ENCODE data around the gene PTMS.

The PTMS gene

GRCh38 chr12:6771509-6772330, 5.6 kb downstream of the PTMS start:
- Histone ChIP-seq H3K4me1 (ENCODE audit: control insufficient read depth in 2 of 2, insufficient read depth in 2 of 2, low read length in 2 of 2) (peaks cover 26 to 31% of the 10 kb centered on the region in 2 donors), H3K4me3 (ENCODE audit: low read length in 2 of 2) (no peak overlapping the region), H3K9ac (ENCODE audit: low read depth in 1 of 2, low read length in 2 of 2) (no peak overlapping the region), H3K27me3 (ENCODE audit: control insufficient read depth in 2 of 2, insufficient read depth in 2 of 2, low read length in 2 of 2) (peaks cover 0 to 2% of the 10 kb centered on the region in 2 donors), H3K27ac (ENCODE audit: low read depth in 2 of 2, low read length in 2 of 2) (peak overlapping the region in 1 of 2 donors; percentile 58), H3K36me3 (ENCODE audit: control insufficient read depth in 2 of 2, insufficient read depth in 2 of 2, low read length in 2 of 2) (peaks cover 0 to 2% of the 10 kb centered on the region in 2 donors), H3K9me3 (ENCODE audit: control insufficient read depth in 2 of 2, low read length in 2 of 2) (no peaks in the 10 kb centered on the region)

GRCh38 chr12:6772331-6772695, 6.2 kb downstream of the PTMS start, which contains the start of gene LAG3:
LAG3 (plus strand) TSS chr12:6772520; CDS start chr12:6772853, 333 bp downstream.
- H3K9me3 ChIP-seq (ENCODE audit: control insufficient read depth in 2 of 2, low read length in 2 of 2) = no peaks in the 10 kb centered on the region
- peak within 1 kb of the TSS in 1 of 2 donors; percentile 58 for H3K27ac ChIP-seq (ENCODE audit: low read depth in 2 of 2, low read length in 2 of 2)
- peaks cover 0 to 2% of the 10 kb centered on the region in 2 donors for H3K36me3 ChIP-seq (ENCODE audit: control insufficient read depth in 2 of 2, insufficient read depth in 2 of 2, low read length in 2 of 2)
- peaks cover 26 to 31% of the 10 kb centered on the region in 2 donors for H3K4me1 ChIP-seq (ENCODE audit: control insufficient read depth in 2 of 2, insufficient read depth in 2 of 2, low read length in 2 of 2)
- peaks cover 0 to 2% of the 10 kb centered on the region in 2 donors for H3K27me3 ChIP-seq (ENCODE audit: control insufficient read depth in 2 of 2, insufficient read depth in 2 of 2, low read length in 2 of 2)
- H3K4me3 ChIP-seq (ENCODE audit: low read length in 2 of 2) = peak within 1 kb of the TSS; percentile 2 to 53
- no peak within 1 kb of the TSS for H3K9ac ChIP-seq (ENCODE audit: low read depth in 1 of 2, low read length in 2 of 2)

- H3K4me3 ChIP-seq (ENCODE audit: low read length in 2 of 2) = peak overlapping the region; percentile 2 to 53
- peak overlapping the region in 1 of 2 donors; percentile 58 for H3K27ac ChIP-seq (ENCODE audit: low read depth in 2 of 2, low read length in 2 of 2)
- peaks cover 0 to 2% of the 10 kb centered on the region in 2 donors for H3K36me3 ChIP-seq (ENCODE audit: control insufficient read depth in 2 of 2, insufficient read depth in 2 of 2, low read length in 2 of 2)
- peaks cover 21 to 26% of the 10 kb centered on the region in 2 donors for H3K4me1 ChIP-seq (ENCODE audit: control insufficient read depth in 2 of 2, insufficient read depth in 2 of 2, low read length in 2 of 2)
- no peak overlapping the region for H3K9ac ChIP-seq (ENCODE audit: low read depth in 1 of 2, low read length in 2 of 2)
- H3K27me3 ChIP-seq (ENCODE audit: control insufficient read depth in 2 of 2, insufficient read depth in 2 of 2, low read length in 2 of 2) = peaks cover 0 to 2% of the 10 kb centered on the region in 2 donors
- H3K9me3 ChIP-seq (ENCODE audit: control insufficient read depth in 2 of 2, low read length in 2 of 2) = no peaks in the 10 kb centered on the region
These were observed 6.8 kb downstream of the PTMS start for GRCh38 chr12:6772726-6773589.

- Histone ChIP-seq H3K36me3 (ENCODE audit: control insufficient read depth in 2 of 2, insufficient read depth in 2 of 2, low read length in 2 of 2) (peaks cover 0 to 2% of the 10 kb centered on the region in 2 donors), H3K9me3 (ENCODE audit: control insufficient read depth in 2 of 2, low read length in 2 of 2) (no peaks in the 10 kb centered on the region), H3K4me1 (ENCODE audit: control insufficient read depth in 2 of 2, insufficient read depth in 2 of 2, low read length in 2 of 2) (peaks cover 18 to 21% of the 10 kb centered on the region in 2 donors), H3K4me3 (ENCODE audit: low read length in 2 of 2) (peak overlapping the region; percentile 2 to 53), H3K9ac (ENCODE audit: low read depth in 1 of 2, low read length in 2 of 2) (peak overlapping the region in 1 of 2 donors; percentile 1), H3K27ac (ENCODE audit: low read depth in 2 of 2, low read length in 2 of 2) (peak overlapping the region in 1 of 2 donors; percentile 5), H3K27me3 (ENCODE audit: control insufficient read depth in 2 of 2, insufficient read depth in 2 of 2, low read length in 2 of 2) (peaks cover 0 to 2% of the 10 kb centered on the region in 2 donors)
These were observed 7.6 kb downstream of the PTMS start for GRCh38 chr12:6773590-6774351.

GRCh38 chr12:6774499-6775062, 8.4 kb downstream of the PTMS start:
- no peaks in the 10 kb centered on the region for H3K9me3 ChIP-seq (ENCODE audit: control insufficient read depth in 2 of 2, low read length in 2 of 2)
- H3K4me3 ChIP-seq (ENCODE audit: low read length in 2 of 2) = no peak overlapping the region
- peak overlapping the region in 1 of 2 donors; percentile 38 for H3K27ac ChIP-seq (ENCODE audit: low read depth in 2 of 2, low read length in 2 of 2)
- peaks cover 19 to 20% of the 10 kb centered on the region in 2 donors for H3K4me1 ChIP-seq (ENCODE audit: control insufficient read depth in 2 of 2, insufficient read depth in 2 of 2, low read length in 2 of 2)
- peaks cover 0 to 2% of the 10 kb centered on the region in 2 donors for H3K36me3 ChIP-seq (ENCODE audit: control insufficient read depth in 2 of 2, insufficient read depth in 2 of 2, low read length in 2 of 2)
- peaks cover 0 to 2% of the 10 kb centered on the region in 2 donors for H3K27me3 ChIP-seq (ENCODE audit: control insufficient read depth in 2 of 2, insufficient read depth in 2 of 2, low read length in 2 of 2)
- peak overlapping the region in 1 of 2 donors; percentile 8 for H3K9ac ChIP-seq (ENCODE audit: low read depth in 1 of 2, low read length in 2 of 2)

GRCh38 chr12:6775185-6776174, 9.3 kb downstream of the PTMS start:
- H3K4me3 ChIP-seq (ENCODE audit: low read length in 2 of 2) = no peak overlapping the region
- H3K27me3 ChIP-seq (ENCODE audit: control insufficient read depth in 2 of 2, insufficient read depth in 2 of 2, low read length in 2 of 2) = peaks cover 0 to 2% of the 10 kb centered on the region in 2 donors
- no peak overlapping the region for H3K9ac ChIP-seq (ENCODE audit: low read depth in 1 of 2, low read length in 2 of 2)
- H3K27ac ChIP-seq (ENCODE audit: low read depth in 2 of 2, low read length in 2 of 2) = peak overlapping the region in 1 of 2 donors; percentile 38
- peaks cover 0 to 2% of the 10 kb centered on the region in 2 donors for H3K36me3 ChIP-seq (ENCODE audit: control insufficient read depth in 2 of 2, insufficient read depth in 2 of 2, low read length in 2 of 2)
- H3K4me1 ChIP-seq (ENCODE audit: control insufficient read depth in 2 of 2, insufficient read depth in 2 of 2, low read length in 2 of 2) = peaks cover 19 to 21% of the 10 kb centered on the region in 2 donors
- H3K9me3 ChIP-seq (ENCODE audit: control insufficient read depth in 2 of 2, low read length in 2 of 2) = no peaks in the 10 kb centered on the region

- Histone ChIP-seq H3K27me3 (ENCODE audit: control insufficient read depth in 2 of 2, insufficient read depth in 2 of 2, low read length in 2 of 2) (no peaks in the 10 kb centered on the region), H3K36me3 (ENCODE audit: control insufficient read depth in 2 of 2, insufficient read depth in 2 of 2, low read length in 2 of 2) (no peaks in the 10 kb centered on the region), H3K27ac (ENCODE audit: low read depth in 2 of 2, low read length in 2 of 2) (no peak overlapping the region), H3K4me1 (ENCODE audit: control insufficient read depth in 2 of 2, insufficient read depth in 2 of 2, low read length in 2 of 2) (peaks cover 17 to 19% of the 10 kb centered on the region in 2 donors), H3K4me3 (ENCODE audit: low read length in 2 of 2) (no peak overlapping the region), H3K9me3 (ENCODE audit: control insufficient read depth in 2 of 2, low read length in 2 of 2) (no peaks in the 10 kb centered on the region), H3K9ac (ENCODE audit: low read depth in 1 of 2, low read length in 2 of 2) (no peak overlapping the region)
These were observed 11.2 kb downstream of the PTMS start for GRCh38 chr12:6777386-6777785.

GRCh38 chr12:6778217-6778573, 12.0 kb downstream of the PTMS start:
- peak overlapping the region in 1 of 2 donors; percentile 51 for H3K9ac ChIP-seq (ENCODE audit: low read depth in 1 of 2, low read length in 2 of 2)
- peak overlapping the region; percentile 71 for H3K4me3 ChIP-seq (ENCODE audit: low read length in 2 of 2)
- peak overlapping the region; percentile 17 to 68 for H3K27ac ChIP-seq (ENCODE audit: low read depth in 2 of 2, low read length in 2 of 2)
- H3K9me3 ChIP-seq (ENCODE audit: control insufficient read depth in 2 of 2, low read length in 2 of 2) = no peaks in the 10 kb centered on the region
- H3K36me3 ChIP-seq (ENCODE audit: control insufficient read depth in 2 of 2, insufficient read depth in 2 of 2, low read length in 2 of 2) = no peaks in the 10 kb centered on the region
- H3K27me3 ChIP-seq (ENCODE audit: control insufficient read depth in 2 of 2, insufficient read depth in 2 of 2, low read length in 2 of 2) = no peaks in the 10 kb centered on the region
- peaks cover 17 to 19% of the 10 kb centered on the region in 2 donors for H3K4me1 ChIP-seq (ENCODE audit: control insufficient read depth in 2 of 2, insufficient read depth in 2 of 2, low read length in 2 of 2)
